DND-41 (cell line): ENCODE results near the gene PFDN6.

Source experiments
- ATAC-seq: fragments of 200-7000 bp; cut with Tn5 transposase; 3 replicates; pipeline ENCODE4 v1.9.1; 2021; ENCODE audit warnings: low read depth; ENCODE audit not compliant: insufficient read depth
- DNase-seq: peaks from one replicate; pipeline ENCODE4 v3.0.0-alpha.2; 2020
- H2AFZ ChIP-seq: 2 replicates; pipeline ENCODE4 v1.6.0; 2012; ENCODE audit warnings: low read depth, low read length
- H3K27ac ChIP-seq: 2 replicates; pipeline ENCODE4 v1.5.1; 2012; ENCODE audit warnings: low read length, inconsistent platforms
- H3K27me3 ChIP-seq: fragments of 200-600 bp; sonication (generic); 2 replicates; pipeline ENCODE4 v1.6.0; 2012; ENCODE audit warnings: low read length, mild to moderate bottlenecking, inconsistent platforms; ENCODE audit not compliant: insufficient read depth, poor library complexity
- H3K36me3 ChIP-seq: 2 replicates; pipeline ENCODE4 v1.5.1; 2012; ENCODE audit warnings: low read length, inconsistent platforms; ENCODE audit not compliant: insufficient read depth
- H3K4me1 ChIP-seq: 2 replicates; pipeline ENCODE4 v1.5.1; 2012; ENCODE audit warnings: mild to moderate bottlenecking, low read length; ENCODE audit not compliant: insufficient read depth
- H3K4me2 ChIP-seq: 2 replicates; pipeline ENCODE4 v1.6.0; 2012; ENCODE audit warnings: mild to moderate bottlenecking, moderate library complexity, low read length, inconsistent platforms; ENCODE audit not compliant: insufficient read depth
- H3K4me3 ChIP-seq, 2 experiments: fragments of 200-600 bp in 1 of 2; shearing (Covaris generic) in 1 of 2; 2 replicates each; pipeline ENCODE4 v1.5.1; 2012 to 2016; ENCODE audit warnings: inconsistent platforms in 2 of 2, low read length in 2 of 2, mild to moderate bottlenecking in 2 of 2, low read depth in 1 of 2, moderate library complexity in 1 of 2
- H3K79me2 ChIP-seq: 2 replicates; pipeline ENCODE4 v1.6.0; 2012; ENCODE audit warnings: low read length, inconsistent platforms; ENCODE audit not compliant: insufficient read depth
- H3K9ac ChIP-seq: 2 replicates; pipeline ENCODE4 v1.6.0; 2012; ENCODE audit warnings: low read depth, mild to moderate bottlenecking, inconsistent platforms, low read length, moderate library complexity
- H3K9me3 ChIP-seq: 2 replicates; pipeline ENCODE4 v1.5.1; 2012; ENCODE audit warnings: low read length, moderate library complexity, mild to moderate bottlenecking, inconsistent platforms; ENCODE audit not compliant: insufficient read depth, severe bottlenecking
- H4K20me1 ChIP-seq: 2 replicates; pipeline ENCODE4 v1.6.0; 2012; ENCODE audit warnings: low read length; ENCODE audit not compliant: insufficient read depth
- EZH2 ChIP-seq: IDR thresholded peaks from 3 replicates; pipeline ENCODE4 v1.6.1; 2012; ENCODE audit warnings: borderline replicate concordance, low read depth, mild to moderate bottlenecking, moderate library complexity, low read length, inconsistent platforms; ENCODE audit not compliant: severe bottlenecking
- TF ChIP-seq, protein P1 (sequence below): IDR thresholded peaks from 2 replicates; pipeline ENCODE4 v1.5.1; 2012; ENCODE audit warnings: borderline replicate concordance, low read length, moderate library complexity, mild to moderate bottlenecking; ENCODE audit not compliant: poor library complexity, severe bottlenecking; ENCODE audit errors: extremely low read depth

Gene PFDN6

DNA sequence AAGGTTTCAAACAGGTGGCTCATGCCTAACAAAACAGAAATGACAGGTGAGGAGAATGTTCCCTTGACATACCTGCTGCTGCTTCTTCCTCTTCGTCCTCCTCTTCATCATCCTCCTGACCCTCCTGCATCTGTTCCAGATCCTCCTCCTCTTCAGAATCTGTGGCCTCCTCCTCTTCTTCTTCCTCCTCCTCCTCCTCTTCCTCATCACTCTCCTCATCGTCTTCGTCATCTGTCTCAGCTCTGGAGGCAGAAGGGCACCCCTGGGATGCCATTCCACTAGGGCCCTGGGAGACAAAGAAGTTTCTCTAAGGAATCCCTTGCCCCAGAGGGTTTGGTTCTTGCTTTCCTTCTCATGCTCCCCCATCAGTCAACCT lies 30.5 kb downstream of the PFDN6 start:
- ATAC-seq (no peak), DNase-seq (no peak)
- H3K9ac ChIP-seq, result 0 out of 2 replicates have a peak overlapping the region, but pooled peaks have one; percentile 12
- no peak for TF ChIP-seq EZH2
- TF ChIP-seq, protein P1, sequence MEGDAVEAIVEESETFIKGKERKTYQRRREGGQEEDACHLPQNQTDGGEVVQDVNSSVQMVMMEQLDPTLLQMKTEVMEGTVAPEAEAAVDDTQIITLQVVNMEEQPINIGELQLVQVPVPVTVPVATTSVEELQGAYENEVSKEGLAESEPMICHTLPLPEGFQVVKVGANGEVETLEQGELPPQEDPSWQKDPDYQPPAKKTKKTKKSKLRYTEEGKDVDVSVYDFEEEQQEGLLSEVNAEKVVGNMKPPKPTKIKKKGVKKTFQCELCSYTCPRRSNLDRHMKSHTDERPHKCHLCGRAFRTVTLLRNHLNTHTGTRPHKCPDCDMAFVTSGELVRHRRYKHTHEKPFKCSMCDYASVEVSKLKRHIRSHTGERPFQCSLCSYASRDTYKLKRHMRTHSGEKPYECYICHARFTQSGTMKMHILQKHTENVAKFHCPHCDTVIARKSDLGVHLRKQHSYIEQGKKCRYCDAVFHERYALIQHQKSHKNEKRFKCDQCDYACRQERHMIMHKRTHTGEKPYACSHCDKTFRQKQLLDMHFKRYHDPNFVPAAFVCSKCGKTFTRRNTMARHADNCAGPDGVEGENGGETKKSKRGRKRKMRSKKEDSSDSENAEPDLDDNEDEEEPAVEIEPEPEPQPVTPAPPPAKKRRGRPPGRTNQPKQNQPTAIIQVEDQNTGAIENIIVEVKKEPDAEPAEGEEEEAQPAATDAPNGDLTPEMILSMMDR, result no peak
- no peaks in the 10 kb centered on the region for H3K9me3 ChIP-seq
- peak overlapping the region; percentile 97; the same call in 1 of the 2 replicates for H3K4me2 ChIP-seq
- H2AFZ ChIP-seq, result no peak overlapping the region
- peaks cover 34% of the 10 kb centered on the region for H3K36me3 ChIP-seq
- no peak overlapping the region; a peak in 1 of 4 replicates for H3K4me3 ChIP-seq
- H3K27ac ChIP-seq, result no peak overlapping the region
- H3K4me1 ChIP-seq, result peaks cover 70% of the 10 kb centered on the region
- H4K20me1 ChIP-seq, result peaks cover 13% of the 10 kb centered on the region
- peaks cover 54% of the 10 kb centered on the region for H3K79me2 ChIP-seq
- no peaks in the 10 kb centered on the region for H3K27me3 ChIP-seq

DNA sequence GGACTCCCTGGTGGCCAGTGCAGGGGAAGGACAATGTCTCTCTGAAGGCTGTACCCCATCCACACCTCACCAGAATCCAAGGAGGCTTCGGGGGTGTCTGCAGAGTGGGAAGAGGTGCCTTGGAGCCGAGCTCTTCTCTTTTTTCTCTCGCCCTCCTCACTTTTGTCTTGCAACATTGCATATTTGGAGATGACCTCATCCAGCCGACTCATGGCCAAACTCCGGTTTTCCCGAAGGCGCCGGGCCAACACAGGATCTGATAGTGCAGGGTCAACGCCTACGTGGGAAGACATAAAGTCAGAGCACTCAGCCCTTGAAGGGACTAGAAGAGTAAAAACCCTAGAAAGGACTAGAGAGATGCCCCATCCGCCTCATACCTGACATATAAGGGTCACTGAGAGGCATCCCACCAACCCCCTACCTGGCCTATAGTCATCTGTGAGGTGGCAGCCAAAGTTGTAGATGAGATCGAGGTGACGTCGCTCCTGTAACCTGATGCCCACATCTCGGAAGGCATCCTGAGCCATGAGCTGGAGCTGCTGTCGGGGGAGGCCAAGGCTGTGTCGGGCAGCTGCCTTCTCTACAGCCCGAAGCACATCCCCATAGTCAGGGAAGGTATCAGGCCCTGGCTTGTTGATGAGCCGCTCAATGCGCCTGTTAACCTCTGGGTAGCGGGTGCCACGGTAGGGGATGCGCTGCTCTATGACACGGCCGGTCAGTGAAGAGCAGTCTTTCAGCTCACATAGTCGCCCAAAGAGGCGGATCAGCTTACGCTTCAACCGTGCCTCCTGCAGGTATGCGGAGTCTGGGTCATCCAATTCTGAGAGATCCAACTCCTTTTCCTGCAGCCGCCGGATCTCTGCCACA lies 31.1 kb downstream of the PFDN6 start:
- H3K36me3 ChIP-seq, result peaks cover 34% of the 10 kb centered on the region
- H3K9ac ChIP-seq, result peak overlapping the region; percentile 85; the same call in 1 of the 2 replicates
- H3K9me3 ChIP-seq, result no peaks in the 10 kb centered on the region
- H4K20me1 ChIP-seq, result peaks cover 13% of the 10 kb centered on the region
- H3K4me3 ChIP-seq, result peak overlapping the region in 1 of 2 experiments; percentile 76; a peak in 1 of 4 replicates
- 0 out of 2 replicates have a peak overlapping the region, but pooled peaks have one; percentile 11 for H3K27ac ChIP-seq
- peaks cover 64% of the 10 kb centered on the region for H3K4me1 ChIP-seq
- ATAC-seq, result no peak
- no peak for TF ChIP-seq EZH2
- TF ChIP-seq, protein P1, result no peak
- H3K4me2 ChIP-seq, result peak overlapping the region; percentile 97; the same call in 1 of the 2 replicates
- no peak overlapping the region for H2AFZ ChIP-seq
- peaks cover 54% of the 10 kb centered on the region for H3K79me2 ChIP-seq
- DNase-seq, result no peak
- H3K27me3 ChIP-seq, result no peaks in the 10 kb centered on the region

DNA sequence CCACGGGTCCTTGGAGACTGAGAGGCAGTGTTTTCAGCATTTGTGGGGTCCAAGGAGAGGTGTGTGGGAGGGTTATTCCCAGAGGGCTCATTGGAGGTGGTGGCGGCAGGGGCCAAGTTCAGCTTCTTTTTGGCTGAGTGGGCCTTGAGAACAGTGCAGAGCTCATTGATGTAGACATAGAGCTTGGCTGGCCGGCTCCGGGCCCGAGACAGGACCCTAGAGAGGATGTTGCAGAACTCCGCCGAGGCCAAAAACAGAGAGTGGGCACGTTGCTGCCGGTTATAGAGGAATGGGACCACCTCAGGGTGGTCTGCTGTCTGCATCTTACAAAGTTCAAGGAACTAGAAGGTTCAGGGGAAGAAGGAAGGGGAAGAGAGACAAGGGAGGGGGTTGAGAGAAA lies 31.8 kb downstream of the PFDN6 start:
- H3K9me3 ChIP-seq, result no peaks in the 10 kb centered on the region
- H2AFZ ChIP-seq, result no peak overlapping the region
- H3K27ac ChIP-seq, result no peak overlapping the region; the same call in none of the 2 replicates
- peaks cover 64% of the 10 kb centered on the region for H3K4me1 ChIP-seq
- ATAC-seq (no peak), DNase-seq (no peak)
- peaks cover 13% of the 10 kb centered on the region for H4K20me1 ChIP-seq
- H3K36me3 ChIP-seq, result peaks cover 34% of the 10 kb centered on the region
- peaks cover 51% of the 10 kb centered on the region for H3K79me2 ChIP-seq
- peak overlapping the region in 1 of 2 experiments; percentile 76; a peak in 2 of 4 replicates for H3K4me3 ChIP-seq
- TF ChIP-seq, protein P1, result no peak
- TF ChIP-seq EZH2, result no peak
- H3K9ac ChIP-seq, result peak overlapping the region; percentile 85; the same call in 1 of the 2 replicates
- H3K4me2 ChIP-seq, result peak overlapping the region; percentile 97
- no peaks in the 10 kb centered on the region for H3K27me3 ChIP-seq
